ENCODE measurements around the gene MAP3K2.

DNA sequence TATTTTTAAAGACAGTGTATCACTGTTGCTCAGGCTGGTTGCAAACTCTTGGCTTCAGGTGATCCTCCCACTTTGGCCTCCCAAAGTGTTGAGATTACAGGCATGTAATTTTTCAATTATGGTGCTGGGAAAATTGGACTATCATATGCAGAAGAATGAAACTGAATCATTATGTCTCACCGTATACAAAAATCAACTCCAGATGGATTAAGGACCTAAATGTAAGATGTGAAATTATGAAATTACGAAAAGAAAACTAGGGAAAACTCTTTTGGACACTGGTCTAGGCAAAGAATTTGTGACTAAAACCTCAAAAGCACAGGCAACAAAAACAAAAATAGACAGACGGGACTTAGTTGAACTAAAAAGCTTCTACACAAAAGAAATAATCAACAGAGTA, 31.2 kb downstream of the MAP3K2 start:
- TF ChIP-seq, protein P1, sequence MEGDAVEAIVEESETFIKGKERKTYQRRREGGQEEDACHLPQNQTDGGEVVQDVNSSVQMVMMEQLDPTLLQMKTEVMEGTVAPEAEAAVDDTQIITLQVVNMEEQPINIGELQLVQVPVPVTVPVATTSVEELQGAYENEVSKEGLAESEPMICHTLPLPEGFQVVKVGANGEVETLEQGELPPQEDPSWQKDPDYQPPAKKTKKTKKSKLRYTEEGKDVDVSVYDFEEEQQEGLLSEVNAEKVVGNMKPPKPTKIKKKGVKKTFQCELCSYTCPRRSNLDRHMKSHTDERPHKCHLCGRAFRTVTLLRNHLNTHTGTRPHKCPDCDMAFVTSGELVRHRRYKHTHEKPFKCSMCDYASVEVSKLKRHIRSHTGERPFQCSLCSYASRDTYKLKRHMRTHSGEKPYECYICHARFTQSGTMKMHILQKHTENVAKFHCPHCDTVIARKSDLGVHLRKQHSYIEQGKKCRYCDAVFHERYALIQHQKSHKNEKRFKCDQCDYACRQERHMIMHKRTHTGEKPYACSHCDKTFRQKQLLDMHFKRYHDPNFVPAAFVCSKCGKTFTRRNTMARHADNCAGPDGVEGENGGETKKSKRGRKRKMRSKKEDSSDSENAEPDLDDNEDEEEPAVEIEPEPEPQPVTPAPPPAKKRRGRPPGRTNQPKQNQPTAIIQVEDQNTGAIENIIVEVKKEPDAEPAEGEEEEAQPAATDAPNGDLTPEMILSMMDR (IDR thresholded peaks at IDR 0.05): no peak
- TF ChIP-seq EP300 (IDR thresholded peaks at IDR 0.05): no peak
- no peak for TF ChIP-seq POLR2A (IDR thresholded peaks at IDR 0.05)
